Duodenal mucosa (tissue), 2 donors: Measurements from ENCODE around the gene PXYLP1.

Source experiments
- H3K27ac ChIP-seq: one replicate; pipeline ENCODE4 v1.7.0; 2013; ENCODE audit warnings: low read depth, low read length
- H3K27me3 ChIP-seq, 2 donors: one replicate each; pipeline ENCODE4 v1.7.0; 2013; ENCODE audit warnings: low read length in 2 of 2, control low read depth in 1 of 2; ENCODE audit not compliant: insufficient read depth in 2 of 2, control insufficient read depth in 1 of 2
- H3K36me3 ChIP-seq, 2 donors: one replicate each; pipeline ENCODE4 v1.7.0; 2013; ENCODE audit warnings: low read length in 2 of 2, control low read depth in 1 of 2; ENCODE audit not compliant: insufficient read depth in 2 of 2, control insufficient read depth in 1 of 2
- H3K4me1 ChIP-seq, 2 donors: one replicate each; pipeline ENCODE4 v1.7.0; 2013; ENCODE audit warnings: low read length in 2 of 2, control low read depth in 1 of 2; ENCODE audit not compliant: insufficient read depth in 2 of 2, control insufficient read depth in 1 of 2
- H3K4me3 ChIP-seq, 2 donors: one replicate each; pipeline ENCODE4 v1.7.0; 2013; ENCODE audit warnings: low read length in 2 of 2, low read depth in 1 of 2
- H3K9ac ChIP-seq, 2 donors: one replicate each; pipeline ENCODE4 v1.7.0; 2013; ENCODE audit warnings: low read length in 2 of 2, low read depth in 1 of 2
- H3K9me3 ChIP-seq, 2 donors: one replicate each; pipeline ENCODE4 v1.7.0; 2013; ENCODE audit warnings: low read length in 2 of 2, control low read depth in 1 of 2; ENCODE audit not compliant: control insufficient read depth in 1 of 2

The PXYLP1 gene

DNA sequence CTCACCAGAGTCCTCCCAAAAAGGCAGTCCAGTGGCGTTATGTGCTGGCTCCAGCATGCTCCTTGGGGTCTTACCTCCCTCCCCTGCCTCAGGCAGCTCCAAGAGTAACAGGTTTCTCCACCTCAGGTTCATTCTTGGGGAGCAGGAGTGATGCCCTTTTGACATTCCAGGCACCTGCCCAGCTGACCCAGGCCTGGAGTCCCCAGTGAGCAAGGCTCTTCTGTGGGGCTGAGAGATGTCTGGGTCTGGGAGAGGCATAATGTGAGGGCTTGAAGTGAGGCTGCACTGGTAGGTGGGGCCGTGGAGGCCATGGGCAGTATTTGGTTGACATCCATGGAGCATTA lies 15.3 kb downstream of the PXYLP1 start:
- Histone ChIP-seq H3K9me3 (no peaks in the 10 kb centered on the region), H3K27me3 (no peaks in the 10 kb centered on the region), H3K9ac (no peak overlapping the region), H3K4me3 (no peak overlapping the region), H3K4me1 (peaks cover 0 to 6% of the 10 kb centered on the region in 2 donors), H3K36me3 (peaks cover 2 to 3% of the 10 kb centered on the region in 2 donors), H3K27ac (no peak overlapping the region)

DNA sequence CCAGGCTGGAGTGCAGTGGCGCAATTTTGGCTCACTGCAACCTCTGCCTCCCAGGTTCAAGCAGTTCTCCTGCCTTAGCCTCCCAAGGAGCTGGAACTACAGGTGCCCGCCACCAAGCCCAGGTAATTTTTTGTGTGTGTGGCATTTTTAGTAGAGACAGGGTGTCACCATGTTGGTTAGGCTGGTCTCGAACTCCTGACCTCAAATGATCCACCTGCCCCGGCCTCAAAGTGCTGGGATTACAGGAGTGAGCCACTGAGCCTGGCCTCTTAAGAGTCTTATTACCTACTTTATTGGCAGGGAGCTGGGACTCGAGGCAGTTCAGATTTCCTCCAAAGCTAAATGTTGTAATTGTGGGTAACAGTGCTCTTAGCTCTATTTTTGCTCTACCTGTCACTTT lies 16.4 kb downstream of the PXYLP1 start:
- Histone ChIP-seq H3K4me3 (no peak overlapping the region), H3K9ac (no peak overlapping the region), H3K36me3 (peaks cover under 1 to 2% of the 10 kb centered on the region in 2 donors), H3K9me3 (no peaks in the 10 kb centered on the region), H3K27me3 (no peaks in the 10 kb centered on the region), H3K4me1 (no peaks in the 10 kb centered on the region), H3K27ac (no peak overlapping the region)

GRCh38 chr3:141249041-141249440 lies 17.4 kb downstream of the PXYLP1 start:
- no peaks in the 10 kb centered on the region for H3K9me3 ChIP-seq
- H3K4me3 ChIP-seq = no peak overlapping the region
- no peaks in the 10 kb centered on the region for H3K27me3 ChIP-seq
- H3K9ac ChIP-seq = no peak overlapping the region
- H3K4me1 ChIP-seq = no peaks in the 10 kb centered on the region
- peaks cover 0 to 2% of the 10 kb centered on the region in 2 donors for H3K36me3 ChIP-seq
- no peak overlapping the region for H3K27ac ChIP-seq

- peaks cover 0 to 2% of the 10 kb centered on the region in 2 donors for H3K36me3 ChIP-seq
- no peaks in the 10 kb centered on the region for H3K27me3 ChIP-seq
- H3K9ac ChIP-seq = no peak overlapping the region
- H3K9me3 ChIP-seq = no peaks in the 10 kb centered on the region
- H3K27ac ChIP-seq = no peak overlapping the region
- H3K4me1 ChIP-seq = no peaks in the 10 kb centered on the region
- no peak overlapping the region for H3K4me3 ChIP-seq
Observed at GRCh38 chr3:141250342-141250741, 18.7 kb downstream of the PXYLP1 start.

DNA sequence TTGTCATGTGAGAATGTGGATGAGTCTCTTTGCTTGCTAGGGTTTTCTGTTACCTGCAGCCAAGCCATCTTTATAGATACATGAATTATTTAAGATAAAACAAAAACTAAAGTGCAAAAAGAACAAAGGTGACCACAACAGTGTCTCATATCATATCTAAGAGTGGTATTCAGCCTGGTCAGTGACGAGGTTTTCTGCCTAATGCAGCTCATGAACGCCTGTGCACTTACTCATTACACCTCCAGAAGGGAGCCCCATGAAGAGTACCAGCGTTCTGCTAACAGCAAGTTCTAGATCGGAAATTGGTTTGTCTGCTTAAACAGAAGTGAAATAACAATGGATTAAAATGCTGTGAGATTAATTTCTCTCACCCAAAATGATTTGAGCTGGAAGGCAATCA lies 19.2 kb downstream of the PXYLP1 start:
- no peak overlapping the region for H3K27ac ChIP-seq
- H3K27me3 ChIP-seq = no peaks in the 10 kb centered on the region
- H3K36me3 ChIP-seq = peaks cover 0 to 2% of the 10 kb centered on the region in 2 donors
- H3K9ac ChIP-seq = no peak overlapping the region
- no peak overlapping the region for H3K4me3 ChIP-seq
- no peaks in the 10 kb centered on the region for H3K9me3 ChIP-seq
- no peaks in the 10 kb centered on the region for H3K4me1 ChIP-seq

- Histone ChIP-seq H3K9me3 (no peaks in the 10 kb centered on the region), H3K36me3 (peaks cover 0 to 2% of the 10 kb centered on the region in 2 donors), H3K27ac (no peak overlapping the region), H3K4me1 (no peaks in the 10 kb centered on the region), H3K4me3 (no peak overlapping the region), H3K27me3 (no peaks in the 10 kb centered on the region), H3K9ac (no peak overlapping the region)
Observed at GRCh38 chr3:141253326-141253725, 21.7 kb downstream of the PXYLP1 start.

- no peaks in the 10 kb centered on the region for H3K27me3 ChIP-seq
- H3K9ac ChIP-seq = no peak overlapping the region
- H3K4me1 ChIP-seq = no peaks in the 10 kb centered on the region
- H3K4me3 ChIP-seq = no peak overlapping the region
- H3K27ac ChIP-seq = no peak overlapping the region
- H3K36me3 ChIP-seq = peaks cover 0 to 2% of the 10 kb centered on the region in 2 donors
- no peaks in the 10 kb centered on the region for H3K9me3 ChIP-seq
Observed at GRCh38 chr3:141253811-141254210, 22.2 kb downstream of the PXYLP1 start.

GRCh38 chr3:141255137-141255845 lies 23.7 kb downstream of the PXYLP1 start:
- Histone ChIP-seq H3K4me3 (no peak overlapping the region), H3K9ac (no peak overlapping the region), H3K36me3 (peaks cover 0 to 4% of the 10 kb centered on the region in 2 donors), H3K27me3 (no peaks in the 10 kb centered on the region), H3K27ac (no peak overlapping the region), H3K9me3 (no peaks in the 10 kb centered on the region), H3K4me1 (no peaks in the 10 kb centered on the region)

GRCh38 chr3:141255846-141256261 lies 24.2 kb downstream of the PXYLP1 start:
- H3K27ac ChIP-seq = no peak overlapping the region
- no peak overlapping the region for H3K4me3 ChIP-seq
- H3K27me3 ChIP-seq = no peaks in the 10 kb centered on the region
- H3K9ac ChIP-seq = no peak overlapping the region
- no peaks in the 10 kb centered on the region for H3K9me3 ChIP-seq
- no peaks in the 10 kb centered on the region for H3K4me1 ChIP-seq
- H3K36me3 ChIP-seq = peaks cover 0 to 4% of the 10 kb centered on the region in 2 donors

DNA sequence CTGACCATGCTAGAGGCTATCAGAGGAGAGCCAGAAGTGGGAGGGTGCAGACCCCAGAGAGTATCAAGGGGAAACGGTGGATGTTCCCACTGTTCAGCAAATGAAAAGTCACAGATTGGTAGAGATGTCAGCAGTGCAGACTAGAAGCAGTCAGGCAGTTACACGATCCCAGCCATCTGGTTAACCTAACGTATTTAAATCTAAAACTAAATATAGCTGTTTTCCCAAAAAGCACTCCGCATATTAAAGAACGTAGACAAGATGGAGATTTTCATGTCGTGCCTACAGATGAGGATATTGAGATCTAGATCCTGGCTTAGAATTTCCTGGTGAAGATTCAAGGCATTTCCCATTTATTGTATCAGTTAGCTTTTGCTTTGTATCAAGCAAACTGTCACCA lies 25.2 kb downstream of the PXYLP1 start:
- Histone ChIP-seq H3K9ac (no peak overlapping the region), H3K27ac (no peak overlapping the region), H3K4me3 (no peak overlapping the region), H3K36me3 (peaks cover 0 to 7% of the 10 kb centered on the region in 2 donors), H3K4me1 (no peaks in the 10 kb centered on the region), H3K9me3 (no peaks in the 10 kb centered on the region), H3K27me3 (no peaks in the 10 kb centered on the region)
